K562 (cell line): ENCODE data around the gene CRYBB1. TPM values are rescaled to one million over a fixed set of nuclear protein-coding genes. Genes with fewer than 3 reads are reported as not detected.

Source experiments
- ATAC-seq: fragments of 200-7000 bp; cut with Tn5 transposase; 3 replicates; pipeline ENCODE4 v1.9.1; 2020; ENCODE audit warnings: moderate library complexity
- BruUV-seq: library from RNA; stranded (reverse); fragments of 400-500 nt; replicated peaks from 2 replicates; lab custom pipeline; 2021; lab: Mats Ljungman, UMichigan
- CTCF ChIA-PET: fragments of 300-600 bp; formaldehyde crosslinking; extraction: SDS; loops from one replicate; lab custom pipeline; 2021; ENCODE audit warnings: low intra/inter-chr PET ratio; lab: Yijun Ruan, JAX
- POLR2A ChIA-PET: fragments of 300-600, 350-650 bp; sonication (Branson Sonifier 250); formaldehyde crosslinking; extraction: SDS; loops from one replicate; lab custom pipeline; 2021; ENCODE audit warnings: antibody characterized with exemption, inconsistent platforms; lab: Yijun Ruan, JAX
- DNase-seq, 4 experiments: peaks; one replicate each; pipeline versions ENCODE4 v3.0.0 to v3.0.0-alpha.2; 2011 to 2018; ENCODE audit warnings: low spot score in 3 of 4, mixed read lengths in 3 of 4; ENCODE audit errors: extremely low read depth in 1 of 4
- FAIRE-seq: peaks from 2 replicates; lab custom pipeline; 2011; peaks lifted over from hg19 to GRCh38; lab: Jason Lieb, UNC
- H2AFZ ChIP-seq: 2 replicates; pipeline ENCODE4 v1.6.0; 2011; ENCODE audit warnings: low read depth, low read length, control low read depth, inconsistent platforms
- H3K27ac ChIP-seq: fragments of 200-600 bp; 3 replicates; pipeline ENCODE4 v1.8.0; 2011; ENCODE audit warnings: low read depth, mild to moderate bottlenecking, control low read depth, inconsistent platforms, low read length, moderate library complexity, mixed read lengths; ENCODE audit errors: extremely low read depth
- H3K27me3 ChIP-seq, 2 experiments: fragments of 300-600 bp in 1 of 2; 2 replicates in 1 of 2; 3 replicates in 1 of 2; pipeline versions ENCODE4 v1.6.0 to v1.8.0; 2011; ENCODE audit warnings: inconsistent platforms in 2 of 2, low read length in 2 of 2, mild to moderate bottlenecking in 1 of 2, mixed read lengths in 1 of 2, moderate library complexity in 1 of 2; ENCODE audit not compliant: control insufficient read depth in 2 of 2, insufficient read depth in 2 of 2
- H3K36me3 ChIP-seq: fragments of 300-600 bp; 3 replicates; pipeline ENCODE4 v1.8.0; 2011; ENCODE audit warnings: mild to moderate bottlenecking, low read length, inconsistent platforms; ENCODE audit not compliant: control insufficient read depth, insufficient read depth
- H3K4me1 ChIP-seq, 2 experiments: fragments of 200-600 bp in 1 of 2; replicated peaks in 1 of 2; 2 replicates in 1 of 2; 3 replicates in 1 of 2; pipeline versions ENCODE4 v1.5.1 to v1.8.0; 2011; ENCODE audit warnings: inconsistent platforms in 2 of 2, low read length in 2 of 2, mild to moderate bottlenecking in 1 of 2, mixed read lengths in 1 of 2, moderate library complexity in 1 of 2; ENCODE audit not compliant: control insufficient read depth in 2 of 2, insufficient read depth in 2 of 2
- H3K4me2 ChIP-seq: 2 replicates; pipeline ENCODE4 v1.6.1; 2011; ENCODE audit warnings: low read length, control low read depth, inconsistent platforms, mixed read lengths; ENCODE audit not compliant: insufficient read depth
- H3K4me3 ChIP-seq: fragments of 200-600 bp; sonication (generic), shearing (Covaris generic); 2 replicates; pipeline ENCODE4 v1.5.1; 2016; ENCODE audit warnings: control low read depth, inconsistent platforms
- H3K79me2 ChIP-seq: fragments of 200-600 bp; 3 replicates; pipeline ENCODE4 v1.8.0; 2011; ENCODE audit warnings: low read length, inconsistent platforms; ENCODE audit not compliant: control insufficient read depth, insufficient read depth
- H3K9ac ChIP-seq, 2 experiments: 2 replicates each; pipeline versions ENCODE4 v1.6.0 to v1.6.1; 2011; ENCODE audit warnings: low read depth in 2 of 2, low read length in 2 of 2, control low read depth in 1 of 2, inconsistent platforms in 1 of 2, mild to moderate bottlenecking in 1 of 2, mixed read lengths in 1 of 2; ENCODE audit not compliant: insufficient read depth in 1 of 2
- H3K9me1 ChIP-seq: one replicate; pipeline ENCODE4 v1.6.0; 2011; ENCODE audit warnings: inconsistent platforms, mild to moderate bottlenecking, low read length, moderate library complexity; ENCODE audit not compliant: control insufficient read depth, insufficient read depth
- H3K9me3 ChIP-seq: replicated peaks from 2 replicates; pipeline ENCODE4 v1.5.1; 2011; ENCODE audit warnings: low read depth, low read length, inconsistent platforms; ENCODE audit not compliant: control insufficient read depth, insufficient read depth
- H4K20me1 ChIP-seq: replicated peaks from 2 replicates; pipeline ENCODE4 v1.6.1; 2011; ENCODE audit warnings: low read length, inconsistent platforms, mixed read lengths; ENCODE audit not compliant: control insufficient read depth, insufficient read depth
- ADNP ChIP-seq: fragments of 200-800 bp; sonication (Bioruptor generic); IDR thresholded peaks from 2 replicates; pipeline ENCODE4 v1.6.1; 2016; ENCODE audit warnings: missing genetic modification characterization, missing compliant biosample characterization
- CBX1 ChIP-seq: sonication (generic); IDR thresholded peaks from 2 replicates; pipeline ENCODE4 v1.6.1; 2016; ENCODE audit warnings: antibody characterized with exemption, low read depth, mild to moderate bottlenecking
- CHD2 ChIP-seq: IDR thresholded peaks from 2 replicates; pipeline ENCODE4 v1.6.1; 2011; ENCODE audit warnings: low read depth, low read length
- CREB3L1 ChIP-seq: fragments of 450-650 bp; IDR thresholded peaks from 2 replicates; pipeline ENCODE4 v1.6.1; 2014; ENCODE audit warnings: low read depth, mild to moderate bottlenecking, moderate library complexity, borderline replicate concordance
- MCM2 ChIP-seq: fragments of 450-650 bp; IDR thresholded peaks from 2 replicates; pipeline ENCODE4 v1.6.1; 2017; ENCODE audit warnings: low read depth, mild to moderate bottlenecking
- MEF2D ChIP-seq: conservative IDR thresholded peaks from 2 replicates; pipeline ENCODE4 v1.6.1; 2016; ENCODE audit warnings: low read depth, missing genetic modification characterization, missing compliant biosample characterization
- PRDM10 ChIP-seq: fragments of 450-650 bp; IDR thresholded peaks from 2 replicates; pipeline ENCODE4 v1.6.1; 2018; ENCODE audit not compliant: partially characterized antibody
- RAD51 ChIP-seq: fragments of 450-650 bp; IDR thresholded peaks from 2 replicates; pipeline ENCODE4 v1.7.1; 2016; ENCODE audit warnings: low read depth, mild to moderate bottlenecking, borderline replicate concordance
- RBFOX2 ChIP-seq: fragments of 200-400 bp; formaldehyde crosslinking; IDR thresholded peaks from 2 replicates; pipeline ENCODE4 v1.6.1; 2017; ENCODE audit warnings: low read depth, mild to moderate bottlenecking, low read length, moderate library complexity
- ZFP91 ChIP-seq: sonication (generic); formaldehyde crosslinking; IDR thresholded peaks from 2 replicates; pipeline ENCODE4 v1.8.0; 2022; ENCODE audit warnings: mild to moderate bottlenecking, missing genetic modification reagents
- ZNF133 ChIP-seq: fragments of 250-450 bp; sonication (Bioruptor Pico); IDR thresholded peaks from 2 replicates; pipeline ENCODE4 v1.4.0; 2020; ENCODE audit warnings: mild to moderate bottlenecking
- ZNF165 ChIP-seq: fragments of 250-450 bp; sonication (Bioruptor Pico); IDR thresholded peaks from 2 replicates; pipeline ENCODE4 v1.4.0; 2020; ENCODE audit warnings: borderline replicate concordance
- ZNF511 ChIP-seq: sonication (generic); formaldehyde crosslinking; IDR thresholded peaks from 2 replicates; pipeline ENCODE4 v1.8.0; 2022; ENCODE audit warnings: mild to moderate bottlenecking, missing genetic modification reagents
- ZNF696 ChIP-seq: fragments of 250-450 bp; sonication (Bioruptor Pico); conservative IDR thresholded peaks from 2 replicates; pipeline ENCODE4 v1.4.0; 2020; ENCODE audit warnings: mild to moderate bottlenecking, moderate library complexity
- ZNF77 ChIP-seq: fragments of 250-450 bp; sonication (Bioruptor Pico); IDR thresholded peaks from 2 replicates; pipeline ENCODE4 v1.5.0; 2020
- WGBS: fragments of 100-300 bp; shearing (Covaris generic); methylation state at CpG from one replicate; pipeline ENCODE4 v1.1.6; 2016; ENCODE audit warnings: low coverage, mixed read lengths; ENCODE audit not compliant: insufficient coverage; ENCODE audit errors: missing lambda C conversion rate; 5-methylcytosine and 5-hydroxymethylcytosine counted together
- in situ Hi-C: fragments of 300-500 bp; cut with MboI; formaldehyde crosslinking; loops from 4 replicates; pipeline ENCODE4 v1.15.0; 2018; ENCODE audit warnings: inconsistent platforms, mixed read lengths
- intact Hi-C: fragments of 100-400 bp; cut with micrococcal nuclease; formaldehyde crosslinking; loops from 2 replicates; pipeline ENCODE4 v1.14.2; 2022
- polyA plus RNA-seq, 8 experiments: library from polyadenylated mRNA; depleted of rRNA in 4 of 8; stranded (reverse) in 5 of 8; unstranded in 3 of 8; fragments of >200 nt; fragmentation: Nextera tagmentation in 2 of 8; fragmentation: Illumina TruSeq in 1 of 8; extraction: Ambion mirVana in 2 of 8; extraction: Trizol in 1 of 8; gene quantifications; 2 replicates each; pipeline versions ENCODE4 v1.2.1 to v1.2.3, GENCODE V29; 2011 to 2014; ENCODE audit warnings: inconsistent platforms in 1 of 8, missing spikeins in 1 of 8
- total RNA-seq, 7 experiments: library from RNA; depleted of rRNA in 6 of 7; stranded (reverse); fragments of >200 nt in 6 of 7; fragmentation: Illumina TruSeq in 2 of 7; extraction: Trizol in 2 of 7; gene quantifications; 2 replicates each; pipeline versions ENCODE4 v1.2.1 to v1.2.3, GENCODE V29; 2011 to 2021; ENCODE audit warnings: low replicate concordance in 1 of 7

CRYBB1 gene
- total and polyA plus RNA-seq, 9 of the 15 experiments (the other 6 are each of a cell fraction or from before 2014, with no cell fraction given): 0.16 to 0.45 (median 0.33) TPM; not detected in 2

DNA sequence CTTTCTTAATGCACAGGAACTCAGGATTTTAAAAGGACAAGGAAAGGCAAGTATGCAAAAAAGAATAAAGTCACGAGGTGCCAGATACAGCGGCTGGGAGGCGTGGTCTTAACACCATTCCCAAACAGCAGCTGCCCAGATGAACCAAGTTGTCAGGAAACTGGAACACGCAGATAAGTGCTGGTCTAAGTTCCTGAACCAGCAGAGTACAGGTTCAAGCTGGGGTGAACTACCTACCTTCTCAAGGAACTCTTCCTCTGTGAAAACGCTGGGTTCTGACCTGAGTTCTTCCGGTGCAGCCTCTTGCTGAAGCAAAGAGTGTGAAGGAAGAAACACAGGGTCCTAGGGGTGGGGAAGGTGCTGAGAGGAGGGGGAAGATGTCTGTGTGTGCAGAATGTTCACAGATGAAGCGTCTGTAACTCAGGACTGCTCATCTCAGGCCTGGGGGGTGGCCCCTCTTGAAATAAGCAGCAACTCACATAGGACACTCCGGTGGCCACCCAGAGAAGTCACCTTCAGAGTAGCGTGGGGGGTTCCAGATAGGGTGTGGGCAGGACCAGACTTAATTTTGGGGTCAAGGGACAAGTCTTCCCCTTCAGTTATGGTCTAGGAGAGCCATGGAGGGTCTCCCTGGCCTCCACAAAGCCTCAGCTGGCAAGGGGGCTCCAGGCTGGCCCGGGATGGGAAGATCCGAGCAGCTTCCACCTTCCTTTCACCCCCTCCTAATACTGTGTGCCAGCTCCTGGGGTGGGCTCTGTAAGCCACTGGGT is 31.1 kb downstream of the CRYBB1 start:
- Histone ChIP-seq H3K9ac (peak overlapping the region; percentile 56 to 87), H4K20me1 (peaks cover 16% of the 10 kb centered on the region; the same call in 1 of the 2 replicates), H3K4me1 (peaks cover 24 to 31% of the 10 kb centered on the region in 2 experiments), H2AFZ (no peak overlapping the region), H3K9me1 (no peaks in the 10 kb centered on the region), H3K4me3 (peak overlapping the region; percentile 31), H3K27me3 (no peaks in the 10 kb centered on the region), H3K79me2 (peaks cover 83% of the 10 kb centered on the region), H3K36me3 (peaks cover 59% of the 10 kb centered on the region), H3K9me3 (no peaks in the 10 kb centered on the region), H3K4me2 (peak overlapping the region; percentile 81), H3K27ac (peak overlapping the region; percentile 56)
- ATAC-seq (peak; percentile 9), DNase-seq (peak in 1 of 4 experiments; percentile 79), FAIRE-seq (peak; percentile 83)
- POLR2A ChIA-PET: interaction anchor here (0.6 kb wide), 2 partner anchors 7 to 138 kb away, joined by 3 to 5 read pairs; no protein-coding TSS in a partner anchor
- BruUV-seq: TSS peak; percentile 34
- 7% methylated on average over 11 of the region's 11 CpGs for WGBS
- CTCF ChIA-PET: no interaction called here
- in situ Hi-C loops (no loop called here), intact Hi-C loops (loop anchor here (10.0 kb wide), 1 partner anchor 102 kb away; the partner anchor contains the start of genes HPS4 and SRRD)
- TF ChIP-seq ZNF165 (no peak), CBX1 (no peak), CREB3L1 (no peak), RBFOX2 (no peak), ADNP (tag) (no peak), MCM2 (no peak), ZNF133 (CRISPR knock-in tag) (no peak), RAD51 (no peak), PRDM10 (peak; percentile 83), CHD2 (no peak), ZNF696 (no peak), MEF2D (tag) (no peak), ZNF511 (CRISPR knock-in tag) (no peak), ZNF77 (CRISPR knock-in tag) (no peak), ZFP91 (CRISPR knock-in tag) (no peak)
